Fibroblast of lung (primary cell): ENCODE results near the gene CROCC2. TPM values are rescaled to one million over a fixed set of nuclear protein-coding genes. Genes with fewer than 3 reads are reported as not detected.

Source experiments
- DNase-seq, 2 donors: peaks; one replicate each; pipeline versions ENCODE4 v3.0.0 to v3.0.0-alpha.2; 2010; ENCODE audit warnings: low read depth in 2 of 2
- H2AFZ ChIP-seq: 2 replicates; pipeline ENCODE4 v1.5.1; 2012; ENCODE audit warnings: low read length, control low read depth, inconsistent platforms
- H3K27ac ChIP-seq: 2 replicates; pipeline ENCODE4 v1.5.1; 2011; ENCODE audit warnings: low read length, control low read depth; ENCODE audit not compliant: insufficient read depth
- H3K27me3 ChIP-seq: 2 replicates; pipeline ENCODE4 v1.5.1; 2011; ENCODE audit warnings: mild to moderate bottlenecking, low read length; ENCODE audit not compliant: control insufficient read depth, insufficient read depth
- H3K36me3 ChIP-seq: 2 replicates; pipeline ENCODE4 v1.5.1; 2011; ENCODE audit warnings: low read length; ENCODE audit not compliant: control insufficient read depth, insufficient read depth
- H3K4me1 ChIP-seq: 2 replicates; pipeline ENCODE4 v1.5.1; 2011; ENCODE audit warnings: low read length; ENCODE audit not compliant: control insufficient read depth, insufficient read depth; ENCODE audit errors: extremely low read depth
- H3K4me2 ChIP-seq: 2 replicates; pipeline ENCODE4 v1.5.1; 2011; ENCODE audit warnings: low read length, control low read depth; ENCODE audit not compliant: insufficient read depth; ENCODE audit errors: extremely low read depth
- H3K4me3 ChIP-seq, 4 experiments: fragments of 200-600 bp in 1 of 4; sonication (generic) in 1 of 4; replicated peaks in 1 of 4; 2 replicates each; pipeline ENCODE4 v1.5.1; 2011 to 2016; ENCODE audit warnings: low read length in 4 of 4, low read depth in 3 of 4, mild to moderate bottlenecking in 3 of 4, control low read depth in 2 of 4, inconsistent platforms in 1 of 4, mixed read lengths in 1 of 4; ENCODE audit not compliant: insufficient read depth in 1 of 4; ENCODE audit errors: control extremely low read depth in 1 of 4
- H3K79me2 ChIP-seq: 2 replicates; pipeline ENCODE4 v1.5.1; 2012; ENCODE audit warnings: mild to moderate bottlenecking, low read length, inconsistent platforms; ENCODE audit not compliant: control insufficient read depth, insufficient read depth
- H3K9ac ChIP-seq: 2 replicates; pipeline ENCODE4 v1.5.1; 2011; ENCODE audit warnings: mild to moderate bottlenecking, low read length, control low read depth; ENCODE audit not compliant: insufficient read depth
- H3K9me3 ChIP-seq: 2 replicates; pipeline ENCODE4 v1.5.1; 2012; ENCODE audit warnings: low read depth, low read length; ENCODE audit not compliant: control insufficient read depth, insufficient read depth
- H4K20me1 ChIP-seq: 2 replicates; pipeline ENCODE4 v1.5.1; 2011; ENCODE audit warnings: low read length; ENCODE audit not compliant: control insufficient read depth, insufficient read depth; ENCODE audit errors: extremely low read depth
- EZH2 ChIP-seq: IDR thresholded peaks from 2 replicates; pipeline ENCODE4 v1.5.1; 2012; ENCODE audit warnings: low read length, control low read depth, mild to moderate bottlenecking; ENCODE audit errors: missing control alignments
- polyA plus RNA-seq, 2 donors: library from polyadenylated mRNA; depleted of rRNA in 1 of 2; stranded (reverse) in 1 of 2; unstranded in 1 of 2; fragments of >200 nt; gene quantifications; 2 replicates each; pipeline ENCODE4 v1.2.1, GENCODE V29; 2011 to 2012; ENCODE audit warnings: missing spikeins in 1 of 2
- total RNA-seq: library from RNA; depleted of rRNA; stranded (reverse); fragments of >200 nt; gene quantifications from 2 replicates; pipeline ENCODE4 v1.2.1, GENCODE V29; 2014
- TF ChIP-seq, protein P1 (sequence below), 2 donors: IDR thresholded peaks in 1 of 2; conservative IDR thresholded peaks in 1 of 2; 1 replicate in 1 of 2; 2 replicates in 1 of 2; pipeline ENCODE4 v1.5.1; 2011 to 2012; ENCODE audit warnings: low read length in 2 of 2, control low read depth in 1 of 2, inconsistent platforms in 1 of 2, low read depth in 1 of 2, mild to moderate bottlenecking in 1 of 2

CROCC2 gene
- total and polyA plus RNA-seq, 2 donors (not counting 1 experiment from before 2014, with no cell fraction given): 0.12 to 0.33 TPM

DNA sequence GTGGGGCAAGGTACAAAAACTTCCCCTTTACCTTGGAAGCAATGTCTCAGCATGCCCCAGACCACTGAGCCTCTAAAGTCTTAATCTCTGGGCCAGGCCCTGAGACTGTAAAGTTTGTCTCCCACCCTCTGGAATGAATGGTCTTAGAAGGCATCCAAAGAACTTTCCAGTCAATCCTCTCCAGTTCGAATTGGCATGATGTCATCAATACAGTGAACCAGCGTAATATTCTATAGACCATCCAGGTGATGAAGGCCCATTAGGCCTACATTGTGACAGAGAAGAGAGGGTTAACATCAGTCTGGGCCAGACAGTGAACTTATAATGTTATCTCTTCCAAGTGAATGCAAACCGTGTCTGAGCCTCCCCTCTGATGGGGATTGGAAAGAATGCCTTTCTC is 21.4 kb upstream of the CROCC2 start:
- Histone ChIP-seq H4K20me1 (no peaks in the 10 kb centered on the region), H3K27me3 (no peaks in the 10 kb centered on the region), H3K36me3 (no peaks in the 10 kb centered on the region), H2AFZ (no peak overlapping the region), H3K9me3 (no peaks in the 10 kb centered on the region), H3K4me1 (no peaks in the 10 kb centered on the region), H3K27ac (no peak overlapping the region), H3K79me2 (no peaks in the 10 kb centered on the region), H3K9ac (no peak overlapping the region), H3K4me3 (no peak overlapping the region), H3K4me2 (no peak overlapping the region)
- DNase-seq: no peak
- TF ChIP-seq EZH2: no peak
- TF ChIP-seq, protein P1, sequence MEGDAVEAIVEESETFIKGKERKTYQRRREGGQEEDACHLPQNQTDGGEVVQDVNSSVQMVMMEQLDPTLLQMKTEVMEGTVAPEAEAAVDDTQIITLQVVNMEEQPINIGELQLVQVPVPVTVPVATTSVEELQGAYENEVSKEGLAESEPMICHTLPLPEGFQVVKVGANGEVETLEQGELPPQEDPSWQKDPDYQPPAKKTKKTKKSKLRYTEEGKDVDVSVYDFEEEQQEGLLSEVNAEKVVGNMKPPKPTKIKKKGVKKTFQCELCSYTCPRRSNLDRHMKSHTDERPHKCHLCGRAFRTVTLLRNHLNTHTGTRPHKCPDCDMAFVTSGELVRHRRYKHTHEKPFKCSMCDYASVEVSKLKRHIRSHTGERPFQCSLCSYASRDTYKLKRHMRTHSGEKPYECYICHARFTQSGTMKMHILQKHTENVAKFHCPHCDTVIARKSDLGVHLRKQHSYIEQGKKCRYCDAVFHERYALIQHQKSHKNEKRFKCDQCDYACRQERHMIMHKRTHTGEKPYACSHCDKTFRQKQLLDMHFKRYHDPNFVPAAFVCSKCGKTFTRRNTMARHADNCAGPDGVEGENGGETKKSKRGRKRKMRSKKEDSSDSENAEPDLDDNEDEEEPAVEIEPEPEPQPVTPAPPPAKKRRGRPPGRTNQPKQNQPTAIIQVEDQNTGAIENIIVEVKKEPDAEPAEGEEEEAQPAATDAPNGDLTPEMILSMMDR (conservative IDR thresholded peaks at IDR 0.05 in 1 of 2, IDR thresholded peaks at IDR 0.05 in 1 of 2; ENCODE audit: low read depth in 1 of 2, low read length in 2 of 2): no peak

DNA sequence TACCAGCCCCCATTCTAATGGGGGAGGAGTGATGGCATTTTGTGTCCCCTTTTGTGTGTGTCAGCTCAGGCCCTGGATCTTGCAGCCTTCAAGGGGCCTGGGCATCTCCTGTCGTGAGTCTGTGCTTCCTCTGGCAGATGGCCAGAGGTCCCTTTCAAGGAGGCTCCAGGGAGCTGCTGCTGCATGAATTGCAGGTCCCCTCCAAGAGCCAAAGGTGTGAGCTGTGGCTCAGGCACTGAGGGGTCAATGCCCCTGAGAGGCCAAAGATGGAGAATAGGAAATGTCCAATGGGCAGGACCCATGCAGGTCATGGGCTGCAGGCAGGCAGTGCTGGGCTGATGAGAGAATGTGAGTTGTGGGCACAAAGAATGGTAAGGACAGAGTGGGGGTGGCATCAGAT is 20.6 kb upstream of the CROCC2 start:
- Histone ChIP-seq H3K79me2 (no peaks in the 10 kb centered on the region), H4K20me1 (no peaks in the 10 kb centered on the region), H3K4me3 (no peak overlapping the region), H3K27ac (no peak overlapping the region), H3K36me3 (no peaks in the 10 kb centered on the region), H3K9ac (no peak overlapping the region), H2AFZ (no peak overlapping the region), H3K4me2 (no peak overlapping the region), H3K4me1 (no peaks in the 10 kb centered on the region), H3K9me3 (no peaks in the 10 kb centered on the region), H3K27me3 (no peaks in the 10 kb centered on the region)
- TF ChIP-seq, protein P1 (conservative IDR thresholded peaks at IDR 0.05 in 1 of 2, IDR thresholded peaks at IDR 0.05 in 1 of 2; ENCODE audit: low read depth in 1 of 2, low read length in 2 of 2): no peak
- no peak for TF ChIP-seq EZH2
- no peak for DNase-seq

DNA sequence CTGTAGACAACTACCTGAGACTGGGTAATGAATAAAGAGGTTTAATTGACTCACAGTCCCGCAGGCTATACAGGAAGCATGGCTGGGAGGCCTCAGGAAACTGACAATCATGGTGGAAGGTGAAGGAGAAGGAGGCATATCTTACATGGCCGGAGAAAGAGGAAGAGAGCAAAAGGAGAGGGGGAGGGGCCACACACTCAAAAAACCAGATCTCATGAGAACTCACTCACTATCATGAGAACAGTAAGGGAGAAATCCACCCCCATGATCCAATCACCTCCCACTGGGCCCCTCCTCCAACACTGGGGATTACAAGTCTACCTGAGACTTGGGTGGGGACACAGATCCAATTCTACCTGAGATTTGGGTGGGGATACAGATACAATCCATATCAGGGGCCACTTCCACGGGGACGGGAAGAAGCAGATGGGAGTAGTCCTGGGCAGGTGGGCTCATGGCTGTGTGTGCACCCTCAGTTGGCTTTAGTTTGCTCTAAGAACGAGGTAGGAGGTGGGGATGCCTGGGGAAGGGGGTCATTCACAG is 20.0 kb upstream of the CROCC2 start:
- no peak for DNase-seq

More for the DNA sequence above, 20.0 kb upstream of the CROCC2 start:
- Histone ChIP-seq H3K36me3 (no peaks in the 10 kb centered on the region), H4K20me1 (no peaks in the 10 kb centered on the region), H3K4me3 (no peak overlapping the region), H3K9ac (no peak overlapping the region), H3K4me1 (no peaks in the 10 kb centered on the region), H3K27me3 (no peaks in the 10 kb centered on the region), H3K79me2 (no peaks in the 10 kb centered on the region), H2AFZ (no peak overlapping the region), H3K4me2 (no peak overlapping the region), H3K27ac (no peak overlapping the region), H3K9me3 (no peaks in the 10 kb centered on the region)
- no peak for TF ChIP-seq EZH2
- TF ChIP-seq, protein P1 (conservative IDR thresholded peaks at IDR 0.05 in 1 of 2, IDR thresholded peaks at IDR 0.05 in 1 of 2; ENCODE audit: low read depth in 1 of 2, low read length in 2 of 2): no peak
